Mesenchymal stem cell (in vitro differentiated cells and primary cell): Measurements from ENCODE around the gene NUB1.

ENCODE experiments used
- DNase-seq: peaks from one replicate; pipeline ENCODE4 v3.0.0-alpha.2; 2013
- H2AFZ ChIP-seq: one replicate; pipeline ENCODE4 v1.6.1; 2013; ENCODE audit warnings: low read depth, mild to moderate bottlenecking, control low read depth, inconsistent platforms, low read length, moderate library complexity
- H2AK5ac ChIP-seq: 2 replicates; pipeline ENCODE4 v1.6.1; 2013; ENCODE audit warnings: low read length, moderate library complexity, mild to moderate bottlenecking, inconsistent platforms; ENCODE audit not compliant: severe bottlenecking
- H2BK120ac ChIP-seq: one replicate; pipeline ENCODE4 v1.6.1; 2013; ENCODE audit warnings: low read depth, mild to moderate bottlenecking, inconsistent platforms, low read length, moderate library complexity
- H2BK12ac ChIP-seq, 2 experiments: one replicate each; pipeline ENCODE4 v1.6.1; 2013; ENCODE audit warnings: inconsistent platforms in 2 of 2, low read length in 2 of 2, mild to moderate bottlenecking in 2 of 2, moderate library complexity in 2 of 2, control low read depth in 1 of 2
- H2BK15ac ChIP-seq: one replicate; pipeline ENCODE4 v1.6.1; 2013; ENCODE audit warnings: mild to moderate bottlenecking, low read depth, inconsistent platforms; ENCODE audit not compliant: poor library complexity, severe bottlenecking
- H2BK5ac ChIP-seq: 2 replicates; pipeline ENCODE4 v1.6.1; 2013; ENCODE audit warnings: low read depth, mild to moderate bottlenecking, low read length, control low read depth, inconsistent platforms; ENCODE audit not compliant: poor library complexity, severe bottlenecking
- H3K14ac ChIP-seq, 2 experiments: one replicate each; pipeline ENCODE4 v1.6.1; 2013; ENCODE audit warnings: inconsistent platforms in 2 of 2, low read length in 2 of 2, control low read depth in 1 of 2, mild to moderate bottlenecking in 1 of 2, moderate library complexity in 1 of 2
- H3K18ac ChIP-seq, 2 experiments: one replicate each; pipeline ENCODE4 v1.6.1; 2013; ENCODE audit warnings: inconsistent platforms in 2 of 2, low read length in 2 of 2, control low read depth in 1 of 2, low read depth in 1 of 2, mild to moderate bottlenecking in 1 of 2
- H3K23ac ChIP-seq, 2 experiments: one replicate each; pipeline ENCODE4 v1.6.1; 2013; ENCODE audit warnings: inconsistent platforms in 2 of 2, low read length in 2 of 2, mild to moderate bottlenecking in 2 of 2, moderate library complexity in 2 of 2, control low read depth in 1 of 2
- H3K27ac ChIP-seq: 2 replicates; pipeline ENCODE4 v1.5.1; 2013; ENCODE audit warnings: mild to moderate bottlenecking, moderate library complexity, low read length, control low read depth, inconsistent platforms; ENCODE audit not compliant: poor library complexity, severe bottlenecking
- H3K27me3 ChIP-seq, 2 experiments: 2 replicates each; pipeline versions ENCODE4 v1.6.1 to v1.7.0; 2013; ENCODE audit warnings: low read length in 2 of 2, mild to moderate bottlenecking in 2 of 2, moderate library complexity in 2 of 2, control low read depth in 1 of 2, inconsistent platforms in 1 of 2; ENCODE audit not compliant: control insufficient read depth in 1 of 2, insufficient read depth in 1 of 2
- H3K36me3 ChIP-seq, 2 experiments: 2 replicates each; pipeline versions ENCODE4 v1.6.1 to v1.7.0; 2013; ENCODE audit warnings: low read length in 2 of 2, control low read depth in 1 of 2, inconsistent platforms in 1 of 2, low read depth in 1 of 2, mild to moderate bottlenecking in 1 of 2; ENCODE audit not compliant: insufficient read depth in 2 of 2, control insufficient read depth in 1 of 2
- H3K4ac ChIP-seq, 2 experiments: one replicate each; pipeline ENCODE4 v1.6.1; 2013; ENCODE audit warnings: inconsistent platforms in 2 of 2, low read length in 2 of 2, mild to moderate bottlenecking in 2 of 2, moderate library complexity in 2 of 2, control low read depth in 1 of 2, low read depth in 1 of 2
- H3K4me1 ChIP-seq: 2 replicates; pipeline ENCODE4 v1.6.1; 2013; ENCODE audit warnings: low read depth, low read length, control low read depth; ENCODE audit not compliant: control insufficient read depth, insufficient read depth
- H3K4me2 ChIP-seq: 2 replicates; pipeline ENCODE4 v1.6.1; 2013; ENCODE audit warnings: low read length, mild to moderate bottlenecking, inconsistent platforms; ENCODE audit not compliant: poor library complexity, severe bottlenecking
- H3K4me3 ChIP-seq, 2 experiments: 2 replicates each; pipeline versions ENCODE4 v1.5.1 to v1.7.0; 2013; ENCODE audit warnings: low read length in 2 of 2, mild to moderate bottlenecking in 2 of 2, control low read depth in 1 of 2, low read depth in 1 of 2; ENCODE audit not compliant: insufficient read depth in 1 of 2
- H3K79me1 ChIP-seq: replicated peaks from 2 replicates; pipeline ENCODE4 v1.6.1; 2013; ENCODE audit warnings: mild to moderate bottlenecking, control low read depth, low read length, inconsistent platforms; ENCODE audit not compliant: poor library complexity, severe bottlenecking
- H3K9ac ChIP-seq: 2 replicates; pipeline ENCODE4 v1.7.0; 2013; ENCODE audit warnings: mild to moderate bottlenecking, low read length, moderate library complexity
- H3K9me3 ChIP-seq: 2 replicates; pipeline ENCODE4 v1.7.0; 2013; ENCODE audit warnings: mild to moderate bottlenecking, low read length; ENCODE audit not compliant: control insufficient read depth
- H4K8ac ChIP-seq: one replicate; pipeline ENCODE4 v1.6.1; 2013; ENCODE audit warnings: inconsistent platforms, mild to moderate bottlenecking, low read length, moderate library complexity
- H4K91ac ChIP-seq: one replicate; pipeline ENCODE4 v1.6.1; 2013; ENCODE audit warnings: mild to moderate bottlenecking, low read length, inconsistent platforms
- WGBS: methylation state at CpG from one replicate; pipeline ENCODE4 v1.1.7; 2013; ENCODE audit warnings: mixed read lengths; 5-methylcytosine and 5-hydroxymethylcytosine counted together

The NUB1 gene

DNA sequence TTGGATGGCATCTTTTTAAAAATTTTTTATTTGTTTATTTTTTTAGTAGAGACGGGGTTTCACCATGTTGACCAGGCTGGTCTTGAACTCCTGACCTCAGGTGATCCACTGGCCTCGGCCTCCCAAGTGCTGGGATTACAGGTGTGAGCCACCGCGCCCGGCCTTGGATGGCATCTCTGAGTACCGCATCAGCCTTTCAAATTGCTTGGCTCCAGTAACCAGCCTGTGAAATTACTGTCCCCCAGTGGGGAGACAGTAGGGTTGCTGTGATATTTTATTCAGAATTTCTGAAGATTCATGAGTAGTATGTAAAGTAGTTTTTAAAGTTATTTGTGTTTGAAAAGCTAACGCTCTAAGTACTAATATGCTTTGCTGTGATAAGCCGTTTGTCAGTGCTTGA is 1.2 kb downstream of the NUB1 start:
- H3K4ac ChIP-seq = no peak overlapping the region
- peaks cover 14% of the 10 kb centered on the region for H3K79me1 ChIP-seq
- no peak overlapping the region for H3K14ac ChIP-seq
- H3K36me3 ChIP-seq = peaks cover 9 to 26% of the 10 kb centered on the region in 2 experiments
- peak overlapping the region in 1 of 2 experiments; percentile 94 for H3K4me3 ChIP-seq
- H3K9ac ChIP-seq = peak overlapping the region; percentile 98
- H2BK5ac ChIP-seq = no peak overlapping the region
- no peak overlapping the region for H4K91ac ChIP-seq
- H3K9me3 ChIP-seq = peaks cover 3% of the 10 kb centered on the region
- H2BK12ac ChIP-seq = no peak overlapping the region
- H3K27me3 ChIP-seq = no peaks in the 10 kb centered on the region
- DNase-seq = no peak
- no peak overlapping the region for H3K18ac ChIP-seq
- no peak overlapping the region for H3K23ac ChIP-seq
- H3K27ac ChIP-seq = no peak overlapping the region
- WGBS = 90% methylated on average over 8 of the region's 8 CpGs
- H2AK5ac ChIP-seq = no peak overlapping the region
- peak overlapping the region; percentile 72 for H3K4me2 ChIP-seq
- peaks cover 7% of the 10 kb centered on the region for H3K4me1 ChIP-seq
- no peak overlapping the region for H2BK15ac ChIP-seq
- H2BK120ac ChIP-seq = no peak overlapping the region
- H4K8ac ChIP-seq = no peak overlapping the region
- H2AFZ ChIP-seq = no peak overlapping the region

GRCh38 chr7:151343516-151343915 is 1.9 kb downstream of the NUB1 start:
- H3K79me1 ChIP-seq = peaks cover 14% of the 10 kb centered on the region
- H2BK15ac ChIP-seq = no peak overlapping the region
- H2BK120ac ChIP-seq = no peak overlapping the region
- no peak overlapping the region for H4K8ac ChIP-seq
- no peaks in the 10 kb centered on the region for H3K27me3 ChIP-seq
- H3K23ac ChIP-seq = no peak overlapping the region
- no peak overlapping the region for H2AK5ac ChIP-seq
- no peak overlapping the region for H3K27ac ChIP-seq
- no peak overlapping the region for H3K4me2 ChIP-seq
- DNase-seq = no peak
- peaks cover 10 to 29% of the 10 kb centered on the region in 2 experiments for H3K36me3 ChIP-seq
- no peak overlapping the region for H2BK12ac ChIP-seq
- peak overlapping the region in 1 of 2 experiments; percentile 94 for H3K4me3 ChIP-seq
- no peak overlapping the region for H2BK5ac ChIP-seq
- no peak overlapping the region for H2AFZ ChIP-seq
- H3K9ac ChIP-seq = no peak overlapping the region
- H3K4me1 ChIP-seq = peaks cover 7% of the 10 kb centered on the region
- H3K18ac ChIP-seq = no peak overlapping the region
- no peak overlapping the region for H3K14ac ChIP-seq
- peaks cover 3% of the 10 kb centered on the region for H3K9me3 ChIP-seq
- H4K91ac ChIP-seq = no peak overlapping the region
- WGBS = 98% methylated on average over 9 of the region's 9 CpGs
- H3K4ac ChIP-seq = no peak overlapping the region

DNA sequence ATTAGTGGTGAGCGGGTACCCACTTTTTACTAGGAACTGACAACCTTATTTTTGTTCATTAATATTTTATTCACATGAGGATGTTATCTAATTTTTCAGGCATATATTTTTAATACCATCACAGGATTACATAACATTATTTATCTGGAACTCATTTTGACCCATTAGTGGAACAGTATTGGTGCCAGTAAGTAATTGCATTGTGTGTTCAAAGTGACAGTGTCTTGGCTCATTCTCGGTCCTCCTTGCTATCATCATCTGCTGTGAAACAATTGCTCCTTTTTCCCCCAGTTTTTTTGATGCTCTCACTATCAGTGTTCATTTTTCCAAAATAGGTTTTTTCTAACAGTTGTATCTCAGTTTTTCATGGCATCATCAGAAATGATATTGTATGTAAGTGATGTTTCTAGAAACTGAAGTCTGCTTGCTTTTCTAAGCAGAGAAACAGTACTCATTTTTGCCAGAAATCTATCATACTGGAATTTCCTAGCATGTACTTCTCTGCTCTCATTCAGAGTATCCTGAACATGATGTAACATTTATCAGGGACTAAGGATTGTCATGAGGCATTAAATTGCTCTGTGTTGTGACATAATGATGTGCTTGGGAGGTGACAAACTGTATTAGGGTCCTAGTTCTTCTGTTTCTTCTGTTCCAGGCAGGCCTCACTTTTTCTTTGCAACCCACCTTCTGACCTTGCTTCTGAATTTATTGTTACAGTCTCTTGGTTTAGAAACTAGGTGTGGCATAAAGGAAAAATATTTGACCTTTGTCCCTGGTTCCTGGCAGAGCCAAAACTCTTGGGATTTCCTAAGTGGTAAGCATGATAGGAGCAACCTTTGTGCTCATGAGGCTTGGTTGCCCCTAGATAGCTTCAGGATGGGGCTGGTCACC is 4.2 kb downstream of the NUB1 start:
- no peak overlapping the region for H2BK5ac ChIP-seq
- H3K23ac ChIP-seq = no peak overlapping the region
- H3K27me3 ChIP-seq = no peaks in the 10 kb centered on the region
- no peak overlapping the region for H3K27ac ChIP-seq
- H3K18ac ChIP-seq = no peak overlapping the region
- no peak overlapping the region for H3K4me3 ChIP-seq
- no peak overlapping the region for H3K4ac ChIP-seq
- peaks cover 22% of the 10 kb centered on the region for H3K79me1 ChIP-seq
- no peak overlapping the region for H3K14ac ChIP-seq
- DNase-seq = no peak
- H3K4me1 ChIP-seq = peaks cover 11% of the 10 kb centered on the region
- no peak overlapping the region for H4K8ac ChIP-seq
- H2BK120ac ChIP-seq = no peak overlapping the region
- no peak overlapping the region for H3K4me2 ChIP-seq
- H3K36me3 ChIP-seq = peaks cover 22 to 48% of the 10 kb centered on the region in 2 experiments
- no peak overlapping the region for H2BK12ac ChIP-seq
- H2BK15ac ChIP-seq = no peak overlapping the region
- H3K9me3 ChIP-seq = no peaks in the 10 kb centered on the region
- H2AFZ ChIP-seq = no peak overlapping the region
- H3K9ac ChIP-seq = peak overlapping the region; percentile 16
- no peak overlapping the region for H2AK5ac ChIP-seq
- no peak overlapping the region for H4K91ac ChIP-seq
- 100% methylated on average over 1 of the region's 2 CpGs for WGBS

DNA sequence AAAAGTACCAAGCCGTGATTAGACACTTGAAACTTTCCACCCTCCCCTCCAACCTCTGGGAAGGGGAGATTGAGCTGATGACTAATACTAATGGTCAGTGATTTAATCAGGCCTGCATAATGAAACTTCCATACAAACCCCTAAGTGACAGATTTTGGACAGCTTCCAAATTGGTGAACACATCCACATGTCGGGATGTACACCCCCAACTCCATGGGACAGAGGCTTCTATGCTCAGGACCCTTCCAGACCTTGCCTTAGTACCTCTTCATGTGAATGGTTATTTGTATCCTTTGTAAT is 4.8 kb downstream of the NUB1 start:
- Histone ChIP-seq H3K9me3 (no peaks in the 10 kb centered on the region), H3K79me1 (peaks cover 27% of the 10 kb centered on the region), H3K27me3 (no peaks in the 10 kb centered on the region), H4K91ac (no peak overlapping the region), H3K9ac (peak overlapping the region; percentile 16), H2AFZ (no peak overlapping the region), H4K8ac (peak overlapping the region; percentile 28), H3K4me2 (no peak overlapping the region), H3K4me3 (no peak overlapping the region), H3K4me1 (peaks cover 8% of the 10 kb centered on the region), H2AK5ac (no peak overlapping the region), H3K18ac (no peak overlapping the region), H2BK15ac (no peak overlapping the region), H2BK5ac (no peak overlapping the region), H3K27ac (no peak overlapping the region), H2BK12ac (no peak overlapping the region), H3K4ac (no peak overlapping the region), H3K23ac (no peak overlapping the region), H2BK120ac (no peak overlapping the region), H3K36me3 (peaks cover 28 to 54% of the 10 kb centered on the region in 2 experiments), H3K14ac (no peak overlapping the region)
- WGBS = 80% methylated on average over 1 of the region's 2 CpGs
- peak; percentile 23 for DNase-seq
